Erythroblast (primary cell): Measurements from ENCODE around the gene KIRREL3.

ENCODE experiments used
- GATA1 ChIP-seq: IDR thresholded peaks from 2 replicates; pipeline ENCODE4 v1.6.1; 2011; ENCODE audit warnings: low read depth, mild to moderate bottlenecking, control low read depth, low read length, moderate library complexity
- POLR2A ChIP-seq: IDR thresholded peaks from 2 replicates; pipeline ENCODE4 v1.6.1; 2011; ENCODE audit warnings: mild to moderate bottlenecking, low read length

DNA sequence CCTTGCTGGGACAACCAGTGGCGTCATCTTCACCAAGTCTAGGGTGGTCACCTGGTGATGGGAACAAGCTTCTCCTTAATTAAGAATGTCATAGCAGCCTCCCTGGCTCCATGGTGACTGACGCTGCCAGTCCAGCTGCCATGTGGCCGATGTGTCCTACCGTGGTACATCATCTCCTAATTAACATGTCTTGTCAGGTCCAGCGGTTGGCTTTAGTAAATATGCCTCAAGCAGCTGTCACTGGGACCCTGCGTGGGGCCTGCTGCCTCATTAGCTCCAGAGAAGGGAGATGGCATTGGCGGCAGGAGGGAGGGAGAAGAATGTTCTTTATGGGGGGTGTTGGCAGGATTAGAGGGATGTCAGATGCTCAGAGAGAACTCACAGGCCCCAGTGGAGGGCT is 373.1 kb downstream of the KIRREL3 start:
- TF ChIP-seq POLR2A (no peak), GATA1 (no peak)
